NK-92 (cell line): ENCODE data around the gene SLC37A1.
"Not testable (repeated sequence)": the region's sequence is repeated elsewhere in the genome, so short reads cannot be mapped to it uniquely, and the experiment has no call there.

Experiments
- DNase-seq: peaks from one replicate; lab custom pipeline; 2025; ENCODE audit not compliant: unreplicated experiment; lab: John Stamatoyannopoulos, UW

SLC37A1 gene

GRCh38 chr21:42614811-42615351, 101.2 kb downstream of the SLC37A1 start:
- DNase-seq, result no peak

GRCh38 chr21:42615377-42615776, 101.7 kb downstream of the SLC37A1 start:
- DNase-seq, result not testable (repeated sequence)

- no peak for DNase-seq
Observed at GRCh38 chr21:42615924-42616323, 102.3 kb downstream of the SLC37A1 start.

GRCh38 chr21:42616446-42616845, 102.8 kb downstream of the SLC37A1 start:
- DNase-seq, result no peak

GRCh38 chr21:42616941-42617340, 103.3 kb downstream of the SLC37A1 start:
- DNase-seq, result no peak

- no peak for DNase-seq
Observed at GRCh38 chr21:42617486-42617885, 103.8 kb downstream of the SLC37A1 start.

GRCh38 chr21:42618707-42619102, 105.1 kb downstream of the SLC37A1 start:
- no peak for DNase-seq

- DNase-seq, result no peak
Observed at GRCh38 chr21:42619166-42619565, 105.5 kb downstream of the SLC37A1 start.

- DNase-seq, result no peak
Observed at GRCh38 chr21:42619841-42620240, 106.2 kb downstream of the SLC37A1 start.

GRCh38 chr21:42621166-42621818, 107.6 kb downstream of the SLC37A1 start:
- DNase-seq, result no peak

GRCh38 chr21:42621819-42622177, 108.1 kb downstream of the SLC37A1 start:
- DNase-seq, result no peak

- DNase-seq, result no peak
Observed at GRCh38 chr21:42622284-42622683, 108.6 kb downstream of the SLC37A1 start.

GRCh38 chr21:42623694-42624093, 110.0 kb downstream of the SLC37A1 start:
- no peak for DNase-seq

GRCh38 chr21:42624095-42624790, 110.6 kb downstream of the SLC37A1 start:
- DNase-seq, result no peak

- DNase-seq, result no peak
Observed at GRCh38 chr21:42624936-42625335, 111.3 kb downstream of the SLC37A1 start.

GRCh38 chr21:42626171-42626570, 112.5 kb downstream of the SLC37A1 start:
- no peak for DNase-seq

- DNase-seq, result no peak
Observed at GRCh38 chr21:42627527-42628289, 114.1 kb downstream of the SLC37A1 start.

- not testable (repeated sequence) for DNase-seq
Observed at GRCh38 chr21:42628466-42629061, 114.9 kb downstream of the SLC37A1 start.

- no peak for DNase-seq
Observed at GRCh38 chr21:42629933-42630589, 116.4 kb downstream of the SLC37A1 start.

GRCh38 chr21:42630626-42631025, 117.0 kb downstream of the SLC37A1 start:
- no peak for DNase-seq
